MM.1S (cell line): Measurements from ENCODE around the gene RAPGEF4.

ENCODE experiments used
- DNase-seq: peaks from one replicate; pipeline ENCODE4 v3.0.0-alpha.2; 2015
- H2AFZ ChIP-seq: fragments of 300-600 bp; sonication (generic); 2 replicates; pipeline ENCODE4 v1.6.0; 2016; ENCODE audit warnings: antibody characterized with exemption, low read length
- H3F3A ChIP-seq: fragments of 300-600 bp; sonication (generic); 2 replicates; pipeline ENCODE4 v1.6.1; 2016; ENCODE audit warnings: mild to moderate bottlenecking, antibody characterized with exemption, low read length, moderate library complexity, mixed read lengths; ENCODE audit not compliant: insufficient read depth
- H3K27ac ChIP-seq: fragments of 300-600 bp; sonication (generic); 2 replicates; pipeline ENCODE4 v1.5.1; 2016; ENCODE audit warnings: mild to moderate bottlenecking, low read length
- H3K27me3 ChIP-seq: fragments of 300-600 bp; sonication (generic); replicated peaks from 2 replicates; pipeline ENCODE4 v1.6.0; 2016; ENCODE audit warnings: low read length; ENCODE audit not compliant: insufficient read depth
- H3K36me3 ChIP-seq: fragments of 300-600 bp; sonication (generic); replicated peaks from 2 replicates; pipeline ENCODE4 v1.6.1; 2016; ENCODE audit warnings: mild to moderate bottlenecking, low read length, mixed read lengths; ENCODE audit not compliant: insufficient read depth
- H3K4me1 ChIP-seq: fragments of 300-600 bp; sonication (generic); 2 replicates; pipeline ENCODE4 v1.6.1; 2016; ENCODE audit warnings: low read length, mixed read lengths
- H3K4me2 ChIP-seq: fragments of 300-600 bp; sonication (generic); 2 replicates; pipeline ENCODE4 v1.6.0; 2016; ENCODE audit warnings: low read depth, low read length
- H3K4me3 ChIP-seq: fragments of 300-600 bp; sonication (generic); 2 replicates; pipeline ENCODE4 v1.5.1; 2016; ENCODE audit warnings: low read length, mixed read lengths
- H3K79me2 ChIP-seq: fragments of 300-600 bp; sonication (generic); 2 replicates; pipeline ENCODE4 v1.6.1; 2016; ENCODE audit warnings: mixed run types, low read length, mixed read lengths
- H3K9ac ChIP-seq: fragments of 300-600 bp; sonication (generic); 2 replicates; pipeline ENCODE4 v1.6.1; 2016; ENCODE audit warnings: low read length, mixed read lengths
- H3K9me2 ChIP-seq: fragments of 300-600 bp; sonication (generic); replicated peaks from 2 replicates; pipeline ENCODE4 v1.6.1; 2016; ENCODE audit warnings: mild to moderate bottlenecking, low read length, mixed read lengths; ENCODE audit not compliant: insufficient read depth
- H3K9me3 ChIP-seq: fragments of 300-600 bp; sonication (generic); replicated peaks from 2 replicates; pipeline ENCODE4 v1.6.1; 2016; ENCODE audit warnings: mild to moderate bottlenecking, low read length, mixed read lengths; ENCODE audit not compliant: insufficient read depth
- H4K20me1 ChIP-seq: fragments of 300-600 bp; sonication (generic); 2 replicates; pipeline ENCODE4 v1.6.1; 2016; ENCODE audit warnings: mild to moderate bottlenecking, low read length, moderate library complexity, mixed read lengths; ENCODE audit not compliant: insufficient read depth
- CTCF ChIP-seq: fragments of 300-600 bp; sonication (generic); IDR thresholded peaks from 2 replicates; pipeline ENCODE4 v1.5.1; 2016; ENCODE audit warnings: antibody characterized with exemption, low read length, mixed read lengths
- EZH2 ChIP-seq: fragments of 300-600 bp; sonication (generic); optimal IDR thresholded peaks from 2 replicates; pipeline ENCODE3; 2017; ENCODE audit warnings: low read depth, mild to moderate bottlenecking, antibody characterized with exemption, low read length, mixed read lengths
- EZH2phosphoT487 ChIP-seq: fragments of 300-600 bp; sonication (generic); IDR thresholded peaks from 2 replicates; pipeline ENCODE4 v1.6.1; 2018; ENCODE audit warnings: antibody characterized with exemption, low read length

Gene RAPGEF4

GRCh38 chr2:173075781-173076580 lies 340.3 kb downstream of the RAPGEF4 start, which contains the start of gene MAP3K20:
TSS of gene MAP3K20 (plus strand) at chr2:173075846. CDS start at chr2:173091032, 15,186 bp downstream.
- peaks cover 7% of the 10 kb centered on the region for H3K79me2 ChIP-seq

DNA sequence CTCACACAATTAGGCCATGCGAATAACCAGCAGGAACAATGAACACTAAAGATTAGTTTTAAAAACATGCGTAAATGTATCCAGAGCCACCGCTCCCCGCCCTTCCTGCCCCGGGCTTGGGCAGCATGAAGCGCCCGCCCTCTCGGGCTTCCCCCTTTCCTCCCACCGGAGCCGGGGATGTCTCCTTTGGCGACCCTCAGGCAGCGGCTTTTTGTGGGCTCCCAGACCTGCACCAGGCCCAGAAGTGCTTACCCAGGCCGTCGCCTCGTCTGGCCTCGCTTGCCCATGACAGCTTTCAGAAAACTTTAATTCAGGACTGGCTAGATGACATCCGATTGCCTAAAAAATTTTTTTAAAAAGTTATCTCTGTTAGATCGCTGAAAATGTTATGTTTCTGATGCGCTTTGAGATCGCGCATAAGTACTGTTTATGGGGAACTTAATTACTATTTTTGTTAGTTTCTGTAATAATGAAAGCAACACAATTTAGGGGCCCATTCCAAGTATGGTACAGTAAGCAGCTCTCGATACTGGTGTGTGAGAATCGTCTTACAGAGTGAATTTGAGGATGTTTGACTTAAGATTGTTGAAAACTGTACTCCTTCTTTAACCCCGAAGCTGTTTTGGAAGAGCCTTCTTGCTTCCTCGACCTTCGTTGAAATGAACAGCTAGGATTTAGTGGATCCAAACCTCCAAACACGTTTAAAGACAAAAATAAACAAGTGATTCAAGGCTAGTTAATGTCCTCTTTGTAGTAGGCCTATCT lies 341.1 kb downstream of the RAPGEF4 start:
- peaks cover 19% of the 10 kb centered on the region for H3K4me1 ChIP-seq
- no peaks in the 10 kb centered on the region for H4K20me1 ChIP-seq
- no peaks in the 10 kb centered on the region for H3K9me2 ChIP-seq
- H3K27me3 ChIP-seq = no peaks in the 10 kb centered on the region; the same call in 1 of the 2 replicates
- H3K4me2 ChIP-seq = peak overlapping the region; percentile 95
- H3K36me3 ChIP-seq = no peaks in the 10 kb centered on the region
- no peak for TF ChIP-seq EZH2phosphoT487
- no peak for TF ChIP-seq EZH2
- TF ChIP-seq CTCF = no peak
- peak overlapping the region; percentile 66 for H3K9ac ChIP-seq
- peak overlapping the region; percentile 82 for H2AFZ ChIP-seq
- peaks cover 7% of the 10 kb centered on the region for H3K79me2 ChIP-seq
- peak; percentile 27 for DNase-seq
- H3K9me3 ChIP-seq = no peaks in the 10 kb centered on the region
- H3F3A ChIP-seq = peaks cover 9% of the 10 kb centered on the region; the same call in 1 of the 2 replicates
- H3K4me3 ChIP-seq = peak overlapping the region; percentile 79
- no peak overlapping the region for H3K27ac ChIP-seq

More at GRCh38 chr2:173075781-173076580, 340.3 kb downstream of the RAPGEF4 start, which contains the start of gene MAP3K20:
- no peak within 1 kb of the TSS for H3K27ac ChIP-seq
- no peaks in the 10 kb centered on the region for H3K9me2 ChIP-seq
- peaks cover 19% of the 10 kb centered on the region for H3K4me1 ChIP-seq
- DNase-seq = peak; percentile 50
- H3K4me2 ChIP-seq = peak within 1 kb of the TSS; percentile 95
- no peaks in the 10 kb centered on the region for H3K36me3 ChIP-seq
- H3K4me3 ChIP-seq = peak within 1 kb of the TSS; percentile 79
- no peaks in the 10 kb centered on the region; the same call in 1 of the 2 replicates for H3K27me3 ChIP-seq
- no peaks in the 10 kb centered on the region for H3K9me3 ChIP-seq
- H2AFZ ChIP-seq = peak within 1 kb of the TSS; percentile 82
- no peaks in the 10 kb centered on the region for H4K20me1 ChIP-seq
- H3K9ac ChIP-seq = peak within 1 kb of the TSS; percentile 66
- peaks cover 9% of the 10 kb centered on the region; the same call in 1 of the 2 replicates for H3F3A ChIP-seq
- no peak for TF ChIP-seq EZH2phosphoT487
- TF ChIP-seq CTCF = peak; percentile 31
- TF ChIP-seq EZH2 = no peak

DNA sequence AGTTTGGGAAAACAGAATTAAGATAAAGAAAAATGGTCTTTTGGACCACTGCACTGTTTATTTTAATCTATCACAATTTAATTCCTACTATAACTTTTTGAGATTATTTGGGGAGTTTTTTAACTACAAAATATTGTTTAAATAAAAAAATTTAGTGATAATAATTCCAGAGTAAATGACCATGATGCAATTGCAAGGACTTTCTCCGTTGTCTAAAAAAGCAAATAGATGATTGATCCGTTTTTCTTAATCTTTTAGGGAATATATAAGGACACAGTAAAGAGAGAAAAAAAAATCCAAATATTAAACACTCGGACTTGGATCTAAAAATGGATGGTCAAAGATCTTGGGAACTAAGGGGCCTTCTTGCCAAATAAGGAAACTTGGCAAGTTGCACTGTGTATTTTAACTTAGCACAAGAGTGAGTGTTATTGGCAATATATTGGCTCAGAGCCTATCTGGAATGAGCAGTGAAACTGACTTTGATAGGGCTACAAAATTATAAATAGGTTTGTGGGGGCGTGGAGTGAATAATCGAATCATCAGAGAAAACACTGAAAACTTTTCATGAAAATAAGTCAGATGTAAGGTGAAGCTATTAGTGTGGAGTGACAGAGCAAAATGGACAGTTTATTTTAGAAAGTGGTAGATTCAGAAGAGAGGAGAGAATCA lies 342.0 kb downstream of the RAPGEF4 start:
- no peak overlapping the region for H3K4me3 ChIP-seq
- H3K4me1 ChIP-seq = peaks cover 19% of the 10 kb centered on the region
- no peak overlapping the region for H3K9ac ChIP-seq

More for the DNA sequence above, 342.0 kb downstream of the RAPGEF4 start:
- Histone ChIP-seq H4K20me1 (no peaks in the 10 kb centered on the region), H3K36me3 (no peaks in the 10 kb centered on the region), H3F3A (peaks cover 9% of the 10 kb centered on the region; the same call in 1 of the 2 replicates), H3K27me3 (no peaks in the 10 kb centered on the region; the same call in 1 of the 2 replicates), H3K4me2 (no peak overlapping the region), H3K27ac (no peak overlapping the region), H2AFZ (no peak overlapping the region), H3K79me2 (peaks cover 7% of the 10 kb centered on the region), H3K9me3 (no peaks in the 10 kb centered on the region), H3K9me2 (no peaks in the 10 kb centered on the region)
- no peak for DNase-seq
- TF ChIP-seq EZH2phosphoT487 = no peak
- no peak for TF ChIP-seq CTCF
- no peak for TF ChIP-seq EZH2
